ENCODE results near the gene ABHD6. TPM values are rescaled to one million over a fixed set of nuclear protein-coding genes. Genes with fewer than 3 reads are reported as not detected.

Gene ABHD6
- total RNA-seq, 1 experiment from 2014 or later: 12.7 TPM

GRCh38 chr3:58207954-58208353, 29.6 kb upstream of the ABHD6 start:
- ChIA-PET RAD21 (ENCODE audit: low non-redundant PET in 1 of 2, low total read pairs in 2 of 2, uncharacterized antibody in 2 of 2, unreplicated experiment in 2 of 2) (no interaction called here), POLR2A (no interaction called here), CTCF (interaction anchor here (1.0 to 1.6 kb wide), 2 partner anchors 9 to 10 kb away, joined by 3 to 8 read pairs; no protein-coding TSS in a partner anchor)
- Histone ChIP-seq H3K4me1 (ENCODE audit: control insufficient read depth in 1 of 2, insufficient read depth in 2 of 2, low read length in 2 of 2) (peaks cover 0 to 13% of the 10 kb centered on the region in 2 experiments; a peak in 2 of 4 replicates), H3K9ac (ENCODE audit: low read length) (no peak overlapping the region), H3K79me2 (ENCODE audit: insufficient read depth, low read length) (no peaks in the 10 kb centered on the region), H4K20me1 (ENCODE audit: insufficient read depth) (no peaks in the 10 kb centered on the region), H3K9me2 (ENCODE audit: insufficient read depth) (no peaks in the 10 kb centered on the region), H3K4me2 (ENCODE audit: low read length) (no peak overlapping the region), H3K36me3 (ENCODE audit: control insufficient read depth in 1 of 2, insufficient read depth in 2 of 2, low read length in 2 of 2) (no peaks in the 10 kb centered on the region), H2AFZ (ENCODE audit: low read depth, low read length, poor library complexity, severe bottlenecking) (no peak overlapping the region), H3K27ac (ENCODE audit: low read depth, low read length) (no peak overlapping the region), H3K27me3 (ENCODE audit: insufficient read depth, low read length) (no peaks in the 10 kb centered on the region), H3K9me3 (ENCODE audit: control insufficient read depth in 1 of 2, insufficient read depth in 1 of 2, low read depth in 1 of 2, low read length in 2 of 2) (no peaks in the 10 kb centered on the region), H3K4me3 (replicated peaks in 1 of 2; ENCODE audit: low read depth in 1 of 2, low read length in 2 of 2) (no peak overlapping the region)
- intact Hi-C loops (cut with micrococcal nuclease): no loop called here
- TF ChIP-seq SIN3A (IDR thresholded peaks at IDR 0.05; ENCODE audit: low read depth): no peak
- no peak for TF ChIP-seq TCF7L2 (IDR thresholded peaks at IDR 0.05; ENCODE audit: borderline replicate concordance, extremely low read depth, insufficient read depth, insufficient read length)
- TF ChIP-seq ATF3 (IDR thresholded peaks at IDR 0.05): no peak
- no peak for TF ChIP-seq ELF1 (IDR thresholded peaks at IDR 0.05; ENCODE audit: borderline replicate concordance, low read depth)
- TF ChIP-seq JUND (IDR thresholded peaks at IDR 0.05): no peak
- no peak for TF ChIP-seq CTCF (IDR thresholded peaks at IDR 0.05 in 2 of 3, conservative IDR thresholded peaks at IDR 0.05 in 1 of 3; ENCODE audit: borderline replicate concordance in 1 of 3, insufficient read depth in 1 of 3, low read depth in 2 of 3, low read length in 2 of 3)
- no peak for TF ChIP-seq CEBPB (IDR thresholded peaks at IDR 0.05; ENCODE audit: low read depth)
- no peak for TF ChIP-seq ZBTB33 (IDR thresholded peaks at IDR 0.05; ENCODE audit: extremely low read depth, insufficient replicate concordance, low read length)
- TF ChIP-seq RAD21 (IDR thresholded peaks at IDR 0.05; ENCODE audit: low read depth): no peak
- no peak for TF ChIP-seq FOSL1 (IDR thresholded peaks at IDR 0.05; ENCODE audit: low read depth)
- no peak for TF ChIP-seq EGR1 (IDR thresholded peaks at IDR 0.05; ENCODE audit: low read depth)
- no peak for TF ChIP-seq CBX3 (IDR thresholded peaks at IDR 0.05; ENCODE audit: low read depth)
- no TSS peak for BruUV-seq (replicated peaks)
- DNase-seq (ENCODE audit: low read depth, low spot score) (no peak), ATAC-seq (no peak)
